HG03378 (cell line): ENCODE measurements around the gene RAB1B.

Experiments used
- ATAC-seq: cut with Tn5 transposase; IDR thresholded peaks from one replicate; pipeline ENCODE4 v1.9.1; 2021; ENCODE audit warnings: mild to moderate bottlenecking, moderate library complexity; ENCODE audit not compliant: unreplicated experiment

The RAB1B gene

GRCh38 chr11:66268244-66268951 lies at the start of gene RAB1B:
Gene RAB1B, plus strand, starts transcription at chr11:66268639. Its CDS starts 41 bp downstream, at chr11:66268680.
- peak; percentile 81 for ATAC-seq

GRCh38 chr11:66218846-66219620 lies 49.4 kb upstream of the RAB1B start:
- no peak for ATAC-seq

- ATAC-seq = no peak
Observed at GRCh38 chr11:66219846-66220565, 48.4 kb upstream of the RAB1B start.

GRCh38 chr11:66220566-66220935 lies 47.9 kb upstream of the RAB1B start:
- ATAC-seq = no peak

- no peak for ATAC-seq
Observed at GRCh38 chr11:66221012-66221411, 47.4 kb upstream of the RAB1B start.

- no peak for ATAC-seq
Observed at GRCh38 chr11:66221726-66222236, 46.7 kb upstream of the RAB1B start.

GRCh38 chr11:66222358-66223149 lies 45.9 kb upstream of the RAB1B start:
- peak; percentile 75 for ATAC-seq

- no peak for ATAC-seq
Observed at GRCh38 chr11:66224226-66224855, 44.1 kb upstream of the RAB1B start.

GRCh38 chr11:66225066-66225465 lies 43.4 kb upstream of the RAB1B start:
- no peak for ATAC-seq

- no peak for ATAC-seq
Observed at GRCh38 chr11:66226101-66226500, 42.3 kb upstream of the RAB1B start.

- no peak for ATAC-seq
Observed at GRCh38 chr11:66227700-66228099, 40.7 kb upstream of the RAB1B start.

- no peak for ATAC-seq
Observed at GRCh38 chr11:66228521-66228920, 39.9 kb upstream of the RAB1B start.

- ATAC-seq = no peak
Observed at GRCh38 chr11:66230156-66230555, 38.3 kb upstream of the RAB1B start.

GRCh38 chr11:66230978-66231377 lies 37.5 kb upstream of the RAB1B start:
- ATAC-seq = no peak

GRCh38 chr11:66231561-66231960 lies 36.9 kb upstream of the RAB1B start:
- ATAC-seq = no peak

GRCh38 chr11:66232769-66233168 lies 35.7 kb upstream of the RAB1B start:
- ATAC-seq = no peak

GRCh38 chr11:66233301-66233700 lies 35.1 kb upstream of the RAB1B start:
- no peak for ATAC-seq

GRCh38 chr11:66235141-66235540 lies 33.3 kb upstream of the RAB1B start:
- no peak for ATAC-seq

- ATAC-seq = no peak
Observed at GRCh38 chr11:66237867-66238266, 30.6 kb upstream of the RAB1B start.

- ATAC-seq = no peak
Observed at GRCh38 chr11:66238786-66239413, 29.5 kb upstream of the RAB1B start.
